Superior temporal gyrus (tissue), 1 donor: ENCODE data around the gene CNTLN.
"Not testable (repeated sequence)": the region's sequence is repeated elsewhere in the genome, so short reads cannot be mapped to it uniquely, and the experiment has no call there.

ENCODE experiments used
- DNase-seq: peaks from one replicate; pipeline ENCODE4 v3.0.0-alpha.2; 2016; ENCODE audit errors: extremely low spot score

CNTLN gene

DNA sequence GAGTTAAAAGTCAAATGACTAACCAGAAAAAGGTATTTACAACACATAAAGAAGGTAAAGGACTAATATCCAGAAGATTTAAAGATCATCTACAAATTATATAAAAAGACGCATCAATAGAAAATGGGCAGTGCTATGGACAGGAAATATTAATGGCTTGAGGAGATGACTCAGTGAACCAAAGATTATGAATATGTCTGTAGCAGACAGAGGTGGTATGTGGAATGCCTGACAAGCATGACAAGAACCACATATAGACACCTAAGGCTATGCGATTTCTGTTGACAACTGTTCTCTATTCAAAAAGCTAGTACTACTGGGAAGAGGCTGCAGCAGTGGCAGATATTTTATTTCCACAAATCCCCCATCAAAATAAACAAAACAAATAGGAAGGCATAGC lies 267.0 kb downstream of the CNTLN start:
- DNase-seq: no peak

DNA sequence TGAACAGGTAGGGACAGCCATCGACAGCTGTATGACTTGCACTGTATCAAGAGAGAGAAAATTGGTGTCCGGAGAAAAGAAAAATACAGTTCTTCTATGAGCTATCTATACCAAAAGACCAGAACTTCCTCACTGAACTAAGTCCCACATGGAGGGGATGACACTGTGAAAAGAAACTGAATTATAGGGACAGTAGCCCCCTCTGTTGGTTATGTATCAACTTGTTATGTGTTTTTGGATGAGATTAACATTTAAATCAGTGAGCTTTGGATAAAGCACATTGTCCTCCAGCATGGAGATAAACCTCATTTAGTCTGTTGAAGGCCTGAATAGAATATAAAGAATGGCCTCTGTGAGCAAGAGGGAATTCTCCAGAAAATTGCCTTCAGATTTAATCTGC lies 267.5 kb downstream of the CNTLN start:
- DNase-seq: no peak

DNA sequence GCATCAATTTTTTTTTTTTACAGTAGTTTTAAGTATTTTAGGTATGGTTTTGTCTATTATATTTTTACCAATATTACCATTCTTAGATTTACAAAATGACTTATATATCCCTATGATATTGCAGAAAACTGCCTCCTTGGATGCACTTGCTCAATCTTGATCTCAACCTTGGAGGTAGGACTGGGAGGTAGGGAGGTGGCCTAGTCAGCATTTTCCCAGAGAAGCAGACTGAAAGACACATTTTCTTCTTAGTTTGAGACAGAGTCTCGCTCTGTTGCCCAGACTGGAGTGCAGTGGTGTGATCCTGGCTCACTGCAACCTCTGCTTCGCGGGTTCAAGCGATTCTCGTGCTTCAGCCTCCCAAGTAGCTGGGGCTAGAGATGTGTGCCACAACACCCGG lies 268.7 kb downstream of the CNTLN start:
- DNase-seq: no peak

DNA sequence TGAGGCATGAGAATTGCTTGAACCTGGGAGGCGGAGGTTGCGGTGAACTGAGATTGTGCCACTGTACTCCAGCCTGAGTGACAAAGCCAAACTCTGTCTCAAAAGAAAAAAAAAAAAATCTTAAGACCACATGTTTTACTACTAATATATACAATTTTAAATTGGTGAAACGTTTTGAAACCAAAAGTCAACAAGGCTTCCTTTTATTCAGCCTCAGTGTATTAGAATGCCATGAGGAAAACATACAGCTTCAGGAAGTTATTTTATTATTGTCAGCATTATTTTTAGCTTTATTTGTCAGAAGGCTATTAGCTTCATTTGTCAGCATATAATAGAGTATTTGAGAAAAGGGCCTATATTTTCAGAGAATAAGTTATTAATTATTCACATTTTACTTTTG lies 280.1 kb downstream of the CNTLN start:
- no peak for DNase-seq

DNA sequence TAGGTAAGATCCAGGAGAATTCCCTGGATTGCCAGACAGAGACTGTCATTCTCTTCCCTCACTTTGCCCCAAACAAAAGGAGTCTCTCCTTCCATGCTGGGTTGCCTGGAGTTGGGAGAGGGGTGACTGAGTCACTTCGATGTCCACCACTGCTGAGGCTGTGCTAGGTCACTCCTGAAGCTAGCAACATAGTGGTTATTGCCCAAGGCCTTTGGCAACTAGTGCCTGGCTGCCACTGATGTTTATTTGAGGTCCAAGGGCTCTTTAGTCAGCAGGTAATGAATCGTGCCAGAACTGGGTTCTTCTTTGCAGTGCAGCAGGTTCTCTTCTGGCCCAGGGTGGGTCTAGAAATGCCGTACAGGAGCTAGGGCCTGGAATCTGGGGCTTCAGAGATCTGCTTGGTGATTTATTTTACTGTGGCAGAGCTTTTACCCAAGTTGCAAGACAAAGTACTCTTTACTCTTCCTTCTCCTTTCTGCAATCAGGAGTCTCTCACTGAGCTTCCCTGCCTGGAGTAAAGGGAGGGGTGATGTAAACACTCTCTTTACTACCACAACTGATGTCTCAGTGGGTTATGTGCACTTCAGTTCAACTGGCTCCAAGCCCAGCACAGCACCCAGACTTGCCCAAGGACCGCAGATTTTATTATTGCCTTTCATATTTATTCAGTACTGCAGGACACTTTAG lies 288.3 kb downstream of the CNTLN start:
- no peak for DNase-seq

DNA sequence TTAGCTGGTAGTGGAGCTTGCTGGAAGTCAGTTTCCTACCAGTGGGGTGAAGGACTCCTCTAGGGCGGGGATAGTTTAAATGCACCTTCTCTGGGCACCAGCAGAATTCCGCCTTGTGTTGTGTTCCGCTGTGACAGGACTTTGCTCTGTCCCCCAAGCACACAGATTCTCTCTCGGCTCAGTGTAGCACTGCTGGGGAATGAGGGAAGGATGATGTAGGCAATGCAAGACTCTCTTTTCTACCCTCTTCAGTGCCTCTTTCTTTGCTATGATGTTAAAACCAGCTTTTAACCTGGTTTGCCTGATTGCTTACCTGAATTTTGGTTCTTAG lies 288.8 kb downstream of the CNTLN start:
- DNase-seq: no peak

DNA sequence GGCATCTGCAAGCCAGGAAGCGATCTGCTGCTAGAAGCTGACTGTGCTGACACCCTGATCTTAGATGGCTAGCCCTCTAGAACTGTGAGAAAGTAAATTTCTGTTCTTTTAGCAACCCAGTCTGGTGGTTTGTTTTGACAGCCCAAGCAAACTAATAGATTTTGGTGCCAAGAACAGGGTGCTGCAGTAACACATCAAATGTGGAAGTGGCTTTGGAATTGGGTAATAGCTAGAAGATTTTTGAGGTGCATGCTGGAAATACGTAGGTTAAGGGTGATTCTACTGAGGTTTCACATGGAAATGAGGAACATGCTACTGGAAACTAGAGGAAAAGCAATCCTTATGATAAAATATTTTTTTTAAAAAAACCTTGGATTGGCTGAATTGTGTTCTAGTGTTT lies 290.5 kb downstream of the CNTLN start:
- no peak for DNase-seq

DNA sequence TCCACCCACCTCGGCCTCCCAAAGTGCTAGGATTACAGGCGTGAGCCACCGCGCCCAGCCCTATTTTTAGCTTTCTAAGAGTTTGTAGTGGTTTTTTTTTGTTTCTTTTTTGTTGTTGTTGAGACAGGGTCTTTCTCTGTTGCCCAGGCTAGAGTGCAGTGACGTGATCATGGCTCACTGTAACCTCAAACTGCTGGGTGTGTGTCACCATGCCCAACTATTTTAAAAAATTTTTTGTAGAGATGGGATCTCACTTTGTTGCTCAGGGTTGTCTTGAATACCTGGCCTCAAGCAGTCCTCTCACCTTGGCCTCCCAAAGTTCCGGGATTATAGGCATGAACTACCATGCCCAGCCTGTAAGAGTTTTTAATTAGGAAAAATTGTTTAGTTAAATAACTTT lies 298.7 kb downstream of the CNTLN start:
- no peak for DNase-seq

DNA sequence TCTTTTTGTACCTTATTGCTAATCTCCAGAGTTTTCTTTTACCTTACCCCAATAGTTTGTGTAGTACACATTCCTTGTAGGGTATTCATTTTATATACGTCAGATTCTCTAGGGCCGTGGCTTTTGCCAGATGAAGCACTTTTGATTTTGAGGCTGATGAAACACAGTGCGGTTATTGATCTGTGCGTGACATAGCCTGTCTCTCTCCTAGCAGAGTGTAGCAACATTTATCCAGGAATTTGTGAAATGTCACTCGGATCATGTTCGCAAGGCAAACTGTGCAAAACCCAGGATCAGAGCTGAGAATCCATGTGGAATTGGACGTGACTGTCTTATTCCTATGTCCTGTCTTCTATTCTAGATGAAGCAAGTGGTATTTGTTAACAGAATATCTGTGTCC lies 302.0 kb downstream of the CNTLN start:
- DNase-seq: no peak

DNA sequence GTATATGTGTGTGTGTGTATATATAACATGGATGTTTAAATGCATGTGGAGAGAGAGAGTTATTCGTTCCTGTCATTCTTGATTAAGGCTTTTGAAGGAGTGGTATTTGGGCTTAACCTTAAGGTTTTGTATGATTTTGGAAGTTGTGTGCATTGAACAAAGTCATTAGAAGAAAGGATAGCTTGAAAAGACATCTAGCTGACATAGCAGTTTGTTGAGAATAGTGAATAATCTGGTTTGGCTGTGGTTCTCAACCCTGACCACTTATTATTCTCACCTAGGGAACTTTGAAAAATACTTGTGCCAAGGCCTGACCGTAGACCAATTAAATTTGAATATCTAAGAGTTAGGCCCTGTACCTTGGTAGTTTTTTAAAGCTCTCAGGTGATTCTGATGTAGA lies 303.0 kb downstream of the CNTLN start:
- DNase-seq: no peak

DNA sequence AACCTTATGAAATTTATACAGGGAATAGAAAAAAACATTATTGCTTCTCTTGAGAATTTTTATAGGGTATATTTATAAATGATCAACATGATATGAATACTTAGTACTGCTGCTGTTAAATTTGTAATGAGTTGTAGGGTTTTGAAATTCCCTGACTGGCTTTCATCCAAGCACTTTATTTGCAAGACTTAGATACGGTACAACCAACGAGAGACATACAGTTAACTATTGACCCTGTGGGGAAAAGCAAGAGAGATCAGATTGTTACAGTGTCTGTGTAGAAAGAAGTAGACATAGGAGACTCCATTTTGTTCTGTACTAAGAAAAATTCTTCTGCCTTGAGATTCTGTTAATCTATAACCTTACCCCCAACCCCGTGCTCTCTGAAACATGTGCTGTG lies 310.3 kb downstream of the CNTLN start:
- DNase-seq: not testable (repeated sequence)

DNA sequence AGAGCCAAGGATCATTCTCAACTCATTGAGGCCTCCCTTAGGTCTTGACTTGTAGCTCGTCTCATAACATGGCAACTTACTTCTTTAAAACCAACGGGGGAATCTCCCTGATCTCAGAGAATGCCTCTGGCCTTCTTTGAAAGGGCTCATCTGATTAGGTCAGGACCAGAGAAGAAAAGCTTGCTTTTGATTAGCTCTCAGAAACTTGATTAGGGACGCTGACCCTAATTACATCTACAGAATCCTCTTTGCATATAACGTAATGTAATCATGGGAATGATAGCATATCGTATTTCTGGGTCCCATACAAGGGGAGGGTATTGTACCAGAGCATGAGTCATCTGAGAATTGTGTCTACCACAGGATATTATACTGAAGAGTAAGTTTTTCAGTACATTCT lies 318.9 kb downstream of the CNTLN start:
- no peak for DNase-seq

DNA sequence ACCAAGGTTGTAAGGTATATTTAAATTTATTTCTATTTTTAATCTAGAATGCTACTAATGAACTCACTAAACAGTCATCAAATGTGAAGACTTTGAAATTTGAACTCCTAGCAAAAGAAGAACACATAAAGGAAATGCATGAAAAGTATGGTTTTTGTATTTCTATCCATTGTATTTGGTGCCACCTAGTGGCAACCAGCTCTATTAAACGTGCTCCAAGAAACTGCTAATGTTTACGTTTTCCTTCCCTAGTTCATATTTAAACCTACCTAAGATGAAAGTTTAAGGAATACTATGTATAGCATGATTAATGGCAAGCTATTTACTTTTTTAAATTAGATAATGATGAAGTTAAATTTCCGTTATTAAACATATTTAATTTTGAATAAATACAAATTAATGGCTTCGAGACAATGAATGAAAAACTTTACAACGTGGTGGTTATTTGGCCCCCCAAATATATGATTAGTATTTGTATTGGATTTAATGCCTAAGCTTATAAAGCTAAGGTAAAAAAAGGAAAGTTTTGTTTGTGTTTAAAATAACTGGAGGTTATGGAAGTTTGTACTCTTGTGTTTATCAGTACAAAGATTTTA lies 328.1 kb downstream of the CNTLN start:
- DNase-seq: peak; percentile 89

DNA sequence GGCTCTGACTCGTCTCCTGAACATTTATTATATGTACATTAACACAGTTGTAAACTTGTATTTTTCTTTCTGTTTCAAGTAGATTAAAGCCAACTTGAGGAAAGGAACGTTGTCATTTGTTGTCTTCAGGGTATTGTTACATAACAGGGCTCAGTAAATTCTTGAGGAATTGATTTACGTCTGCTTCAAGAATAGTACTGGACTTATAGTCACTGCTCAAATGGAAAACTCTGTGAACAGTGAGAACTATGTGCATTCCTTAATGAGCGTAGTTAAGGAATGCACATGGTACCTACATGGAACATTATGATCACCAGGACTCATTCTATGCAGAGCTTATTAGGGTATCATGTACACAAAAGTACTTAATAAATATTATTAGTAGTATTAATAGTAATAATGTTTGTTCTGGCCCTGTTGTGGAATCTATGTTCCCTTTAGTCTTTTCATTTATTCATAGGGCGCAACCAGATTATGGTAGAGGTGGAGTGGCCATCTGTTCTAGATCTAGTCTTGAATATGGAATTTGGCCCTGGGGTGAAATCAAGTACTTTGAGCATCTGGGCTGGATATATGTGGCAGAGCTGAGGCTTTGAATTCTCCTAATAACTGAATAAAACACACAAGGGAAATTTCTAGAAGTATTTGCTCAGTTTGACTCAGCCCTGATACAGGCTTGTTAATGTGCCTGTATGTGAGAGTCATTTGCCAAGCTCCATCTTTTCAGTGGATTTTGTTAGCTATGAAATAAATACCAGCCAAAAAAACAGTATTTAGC lies 335.4 kb downstream of the CNTLN start:
- no peak for DNase-seq

DNA sequence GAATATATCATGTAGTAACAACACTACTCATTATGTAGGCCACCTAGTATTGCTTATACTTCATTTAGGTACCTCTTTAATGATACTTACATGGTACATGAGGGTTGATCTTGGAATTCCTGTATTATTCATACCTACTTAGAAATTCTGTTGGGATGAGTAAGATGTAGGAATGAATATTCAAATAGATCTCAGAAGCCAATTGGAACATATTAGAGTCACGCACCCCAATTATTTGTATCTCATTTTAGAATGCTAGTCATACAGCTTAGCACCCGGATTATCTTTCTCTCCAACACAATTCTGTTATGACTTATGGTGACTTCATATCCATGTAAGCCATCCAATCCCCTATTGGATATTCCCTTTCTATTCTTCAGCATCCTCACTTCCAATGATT lies 337.3 kb downstream of the CNTLN start:
- DNase-seq: no peak

DNA sequence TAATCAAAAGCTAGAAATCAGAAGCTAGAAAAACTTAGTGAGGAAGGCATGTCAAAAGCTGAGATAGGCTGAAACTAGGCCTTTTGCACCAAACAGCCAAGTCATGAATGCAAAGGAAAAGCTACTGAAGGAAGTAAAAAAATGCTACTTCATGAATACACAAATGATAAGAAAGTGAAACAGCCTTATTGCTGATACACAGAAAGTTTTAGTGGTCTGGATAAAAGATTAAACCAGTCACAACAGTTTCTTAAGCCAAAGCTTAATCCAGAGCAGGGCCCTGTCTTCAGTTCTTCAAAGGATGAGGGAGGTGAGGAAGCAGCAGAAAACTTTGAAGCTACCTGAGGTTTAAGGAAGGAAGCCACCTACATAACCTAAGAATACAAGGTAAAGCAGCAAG lies 341.6 kb downstream of the CNTLN start:
- DNase-seq: no peak

DNA sequence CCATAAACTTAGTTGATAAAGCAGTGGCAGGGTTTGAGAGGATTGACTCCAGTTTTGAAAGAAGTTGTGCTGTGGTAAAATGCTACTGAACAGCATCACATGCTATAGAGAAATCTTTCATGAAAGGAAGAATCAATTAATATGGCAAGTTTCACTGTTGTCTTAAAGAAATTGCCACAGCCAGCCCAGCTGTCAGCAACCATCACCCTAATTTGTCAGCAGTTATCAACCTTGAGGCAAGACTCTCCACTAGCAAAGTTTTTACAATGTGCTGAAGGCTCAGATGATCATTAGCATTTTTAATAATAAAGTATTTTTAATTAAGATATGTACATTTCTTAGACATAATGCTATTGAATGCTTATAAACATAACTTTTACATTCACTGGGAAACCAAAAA lies 343.0 kb downstream of the CNTLN start:
- DNase-seq: no peak

DNA sequence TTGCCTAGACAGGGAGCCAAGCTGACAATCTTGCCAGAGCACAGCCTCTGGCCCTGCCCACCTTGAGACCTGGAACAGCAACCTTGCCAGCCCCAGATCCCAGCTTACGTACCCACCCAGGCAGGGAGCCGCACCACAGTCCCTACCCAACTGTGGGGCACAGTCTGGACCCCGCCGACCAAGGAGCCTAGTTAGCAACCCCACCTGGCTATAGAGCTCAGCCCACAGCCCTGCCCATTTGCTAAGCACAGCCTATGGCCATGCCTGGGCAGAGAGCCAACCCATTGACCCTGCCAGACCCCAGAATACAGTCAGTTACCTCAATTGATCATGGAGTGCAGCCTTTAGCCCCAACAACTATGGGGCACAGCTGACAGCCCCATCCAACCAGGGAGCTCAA lies 346.1 kb downstream of the CNTLN start:
- no peak for DNase-seq

DNA sequence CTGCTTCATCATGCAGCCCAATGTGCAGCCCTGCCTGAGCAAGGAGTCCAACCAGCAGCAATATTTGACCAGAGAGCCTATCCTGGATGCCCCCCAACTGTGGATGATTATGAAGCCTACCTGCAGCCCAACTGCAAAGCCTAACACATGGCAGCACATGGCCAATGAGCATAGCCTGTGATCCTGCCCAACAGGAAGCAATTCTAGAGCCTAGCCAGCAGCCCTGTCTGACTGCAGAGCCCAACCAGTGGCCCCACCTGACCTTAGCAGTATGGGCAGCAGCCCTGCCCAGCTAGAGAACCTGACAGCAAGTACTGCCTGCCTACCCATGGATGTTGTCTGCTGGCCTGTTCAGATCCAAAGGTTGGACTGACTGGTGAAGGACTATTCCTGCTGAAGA lies 346.7 kb downstream of the CNTLN start:
- no peak for DNase-seq

DNA sequence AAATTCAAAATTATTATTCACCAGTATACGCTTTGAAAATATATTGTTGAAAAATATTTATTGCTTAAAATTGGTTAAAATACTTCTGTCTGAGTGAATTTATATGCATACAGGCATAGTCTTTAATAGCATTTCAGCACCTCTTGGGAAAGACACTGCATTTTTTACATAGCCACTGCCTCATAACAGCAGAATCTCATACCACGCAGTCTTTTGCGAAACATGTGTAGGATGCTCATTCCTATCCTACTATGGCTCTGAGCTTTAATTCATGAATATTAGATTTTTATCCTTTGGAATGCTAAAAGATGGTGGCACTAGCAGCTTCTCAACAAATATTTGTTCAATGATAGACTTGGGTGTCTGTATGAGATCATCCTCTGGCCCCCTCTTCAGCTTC lies 350.1 kb downstream of the CNTLN start:
- no peak for DNase-seq

DNA sequence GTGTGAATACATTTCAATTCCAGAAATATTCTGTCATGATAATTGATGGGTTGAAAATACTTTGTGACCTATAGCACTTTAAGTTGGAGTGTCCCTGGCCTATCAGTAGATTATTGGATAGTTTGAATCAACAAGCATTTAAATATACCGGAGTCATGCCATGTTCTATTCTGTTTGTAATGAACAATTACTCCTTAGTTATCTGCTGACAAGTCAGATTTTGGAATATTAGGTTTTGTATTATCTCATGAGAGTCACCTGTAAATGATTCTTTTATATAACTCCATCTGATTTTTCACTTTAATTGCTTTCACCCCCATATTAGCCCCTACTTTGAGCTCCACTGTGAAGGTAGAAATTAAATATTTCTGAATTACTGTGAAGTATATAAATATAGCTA lies 351.6 kb downstream of the CNTLN start:
- no peak for DNase-seq

DNA sequence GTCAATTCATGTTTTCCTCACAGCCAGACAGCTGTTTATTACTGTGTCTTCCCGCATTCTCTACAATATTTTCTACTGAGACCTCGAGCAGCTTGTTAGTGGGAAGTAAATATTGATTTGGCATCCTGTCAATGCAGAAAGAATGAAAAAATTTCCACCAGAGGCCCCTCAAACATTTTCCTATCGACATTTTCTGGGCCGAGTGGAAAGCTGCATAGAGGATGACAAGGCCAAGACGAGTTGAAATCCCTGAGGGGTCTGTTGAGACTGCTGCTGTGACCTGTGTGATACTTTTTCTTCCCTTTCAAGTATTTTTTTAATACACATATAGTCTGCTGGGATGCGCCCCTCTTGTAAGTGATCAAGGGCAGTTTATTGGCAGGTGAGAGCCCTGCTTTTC lies 352.6 kb downstream of the CNTLN start:
- no peak for DNase-seq

DNA sequence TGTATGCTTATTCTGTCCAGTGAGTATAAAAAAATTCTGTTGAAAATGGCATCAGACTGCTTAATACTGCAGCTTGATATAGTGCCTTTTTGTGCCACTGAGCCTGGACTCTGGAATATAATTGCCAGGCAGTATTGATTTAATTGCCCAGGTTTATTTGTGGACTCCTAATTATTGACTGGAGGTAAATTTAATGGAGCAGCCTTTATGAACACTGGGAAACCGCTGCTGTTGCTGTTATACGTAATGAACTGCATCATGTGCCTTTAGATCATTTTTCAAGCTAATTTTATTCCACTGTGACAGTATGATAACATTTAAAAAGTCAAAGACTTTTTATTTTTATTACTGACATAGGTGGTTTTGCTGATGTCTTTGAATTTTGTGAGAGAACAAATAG lies 353.8 kb downstream of the CNTLN start:
- DNase-seq: no peak
